ENCODE data around the gene CLNK.

Gene CLNK

DNA sequence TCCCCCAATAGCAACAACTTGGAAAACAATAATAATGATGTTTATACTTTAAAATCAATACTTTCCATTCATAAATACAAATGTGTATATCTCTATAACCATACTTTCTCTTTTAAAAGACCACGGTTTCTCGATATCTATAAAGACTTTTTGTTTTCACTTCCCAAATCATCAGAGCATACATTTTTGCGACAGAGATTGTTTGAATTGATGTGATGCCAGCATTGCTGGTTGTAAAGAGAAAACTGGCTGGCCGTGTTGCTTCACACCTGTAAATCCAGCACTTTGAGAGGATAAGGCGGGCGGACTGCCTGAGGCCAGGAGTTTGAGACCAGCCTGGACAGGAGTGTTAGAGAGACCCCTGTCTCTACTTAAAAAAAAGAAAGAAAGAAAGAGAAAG is 149.7 kb downstream of the CLNK start:
- no peak for DNase-seq (ENCODE audit: low spot score)
- ChIA-PET POLR2A (ENCODE audit: low non-redundant PET) (no interaction called here), CTCF (no interaction called here)
- TF ChIP-seq, protein P1, sequence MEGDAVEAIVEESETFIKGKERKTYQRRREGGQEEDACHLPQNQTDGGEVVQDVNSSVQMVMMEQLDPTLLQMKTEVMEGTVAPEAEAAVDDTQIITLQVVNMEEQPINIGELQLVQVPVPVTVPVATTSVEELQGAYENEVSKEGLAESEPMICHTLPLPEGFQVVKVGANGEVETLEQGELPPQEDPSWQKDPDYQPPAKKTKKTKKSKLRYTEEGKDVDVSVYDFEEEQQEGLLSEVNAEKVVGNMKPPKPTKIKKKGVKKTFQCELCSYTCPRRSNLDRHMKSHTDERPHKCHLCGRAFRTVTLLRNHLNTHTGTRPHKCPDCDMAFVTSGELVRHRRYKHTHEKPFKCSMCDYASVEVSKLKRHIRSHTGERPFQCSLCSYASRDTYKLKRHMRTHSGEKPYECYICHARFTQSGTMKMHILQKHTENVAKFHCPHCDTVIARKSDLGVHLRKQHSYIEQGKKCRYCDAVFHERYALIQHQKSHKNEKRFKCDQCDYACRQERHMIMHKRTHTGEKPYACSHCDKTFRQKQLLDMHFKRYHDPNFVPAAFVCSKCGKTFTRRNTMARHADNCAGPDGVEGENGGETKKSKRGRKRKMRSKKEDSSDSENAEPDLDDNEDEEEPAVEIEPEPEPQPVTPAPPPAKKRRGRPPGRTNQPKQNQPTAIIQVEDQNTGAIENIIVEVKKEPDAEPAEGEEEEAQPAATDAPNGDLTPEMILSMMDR (conservative IDR thresholded peaks at IDR 0.05; ENCODE audit: low read depth) = no peak
- no peak overlapping the region for H3K27ac ChIP-seq

DNA sequence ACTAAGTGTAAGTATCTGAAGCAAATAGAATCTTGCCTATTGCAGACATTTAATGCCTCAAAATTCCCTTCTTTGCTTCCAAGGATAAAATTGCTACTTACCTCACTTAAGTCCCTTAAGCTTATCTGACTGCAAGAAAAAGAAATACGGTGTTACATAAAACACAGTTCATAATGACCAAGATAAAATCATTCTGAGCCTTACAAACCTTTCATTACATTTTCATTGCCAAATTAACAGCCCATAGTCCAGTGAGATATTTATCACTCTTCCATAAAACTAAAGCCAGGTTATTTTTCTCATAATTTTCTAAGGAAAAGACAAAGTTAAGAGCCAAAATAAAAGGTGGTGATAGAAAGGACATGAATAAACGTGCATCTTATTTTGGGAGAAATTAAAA is 152.4 kb downstream of the CLNK start:
- no peak for DNase-seq (ENCODE audit: low spot score)
- TF ChIP-seq, protein P1 (conservative IDR thresholded peaks at IDR 0.05; ENCODE audit: low read depth) = no peak
- POLR2A ChIA-PET (ENCODE audit: low non-redundant PET) = no interaction called here

DNA sequence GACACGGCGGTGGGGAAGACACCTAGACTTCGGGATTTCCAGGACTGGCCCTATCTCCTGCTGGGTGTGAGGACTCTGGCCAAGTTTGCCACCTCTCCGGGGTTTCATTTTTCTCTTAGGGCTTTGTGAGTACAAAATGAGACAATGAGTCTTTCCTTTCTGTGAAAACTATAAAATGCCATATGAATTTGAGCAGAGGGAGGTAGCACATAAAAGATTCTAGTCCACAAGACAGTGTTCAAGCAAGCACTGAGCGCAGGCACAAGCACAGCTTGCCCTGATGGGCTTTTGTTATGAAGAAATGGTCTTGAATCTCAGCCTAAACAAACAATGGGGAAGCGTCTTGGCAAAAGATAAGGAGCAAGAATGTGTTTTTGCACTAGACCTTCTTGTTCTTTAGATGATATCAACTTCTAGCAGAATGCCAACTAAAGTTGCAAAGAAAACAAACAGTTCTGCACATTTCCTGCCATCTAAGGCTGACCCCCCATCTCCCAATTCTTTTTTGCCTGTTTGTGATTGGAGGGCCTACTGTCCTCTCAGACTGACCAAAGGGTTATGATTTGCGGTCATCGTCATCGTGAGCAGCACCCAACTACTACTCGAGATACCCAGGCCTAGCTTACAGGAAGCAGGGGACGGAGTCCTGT is 154.3 kb downstream of the CLNK start:
- no peak overlapping the region for H3K27ac ChIP-seq
- TF ChIP-seq, protein P1 (conservative IDR thresholded peaks at IDR 0.05; ENCODE audit: low read depth) = no peak
- ChIA-PET CTCF (interaction anchor here (0.7 kb wide), 1 partner anchor 10 kb away, joined by 3 read pairs; no protein-coding TSS in a partner anchor), POLR2A (ENCODE audit: low non-redundant PET) (no interaction called here)
- DNase-seq (ENCODE audit: low spot score) = no peak

More for the DNA sequence above, 152.4 kb downstream of the CLNK start:
- H3K27ac ChIP-seq = no peak overlapping the region
- CTCF ChIA-PET = interaction anchor here (1.3 kb wide), 1 partner anchor 71 kb away, joined by 4 read pairs; no protein-coding TSS in a partner anchor

DNA sequence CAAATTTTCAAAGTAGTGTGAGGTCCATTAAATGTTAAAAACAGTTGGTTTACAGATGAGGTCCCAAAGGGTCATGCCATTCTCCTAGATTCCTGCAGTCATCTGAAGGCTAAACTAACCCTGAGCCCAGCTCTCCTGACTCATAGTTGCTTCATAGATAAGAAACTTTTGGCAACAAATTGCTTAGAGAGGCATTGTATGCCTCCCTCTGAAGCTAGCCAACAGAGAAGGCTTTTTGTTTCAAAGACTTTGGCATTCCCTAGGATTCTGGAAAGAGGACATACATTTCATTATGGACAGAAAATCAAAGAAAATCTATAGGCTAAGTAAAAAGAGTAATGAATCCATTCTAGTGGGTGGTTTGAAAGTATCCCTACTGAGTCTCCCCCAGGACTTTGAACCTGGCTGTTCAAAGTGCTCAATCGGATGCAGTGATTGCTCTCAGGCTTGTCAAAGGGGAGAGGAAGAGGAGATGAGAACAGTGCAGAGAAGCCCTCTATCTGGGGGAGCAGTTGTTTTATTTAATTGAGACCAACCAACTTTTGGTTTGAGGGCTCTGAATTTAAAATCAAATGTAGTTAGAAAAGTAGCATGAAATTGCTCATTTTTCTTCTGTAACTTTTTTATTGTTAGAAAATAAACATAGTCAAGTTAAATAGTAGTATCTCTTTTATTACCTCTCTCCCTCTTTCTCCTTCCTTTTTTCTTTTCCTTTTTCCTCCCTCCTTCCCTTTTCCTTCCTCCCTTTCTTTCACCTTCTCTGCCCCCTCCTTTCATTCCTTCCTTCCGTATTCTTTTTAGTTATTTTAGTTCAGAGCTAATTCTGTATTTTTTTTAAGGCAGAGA is 155.1 kb downstream of the CLNK start:
- TF ChIP-seq, protein P1 (conservative IDR thresholded peaks at IDR 0.05; ENCODE audit: low read depth) = no peak
- DNase-seq (ENCODE audit: low spot score) = peak; percentile 12
- no peak overlapping the region for H3K27ac ChIP-seq
- CTCF ChIA-PET = interaction anchor here (0.7 kb wide), 1 partner anchor 10 kb away, joined by 3 read pairs; no protein-coding TSS in a partner anchor
- POLR2A ChIA-PET (ENCODE audit: low non-redundant PET) = no interaction called here

DNA sequence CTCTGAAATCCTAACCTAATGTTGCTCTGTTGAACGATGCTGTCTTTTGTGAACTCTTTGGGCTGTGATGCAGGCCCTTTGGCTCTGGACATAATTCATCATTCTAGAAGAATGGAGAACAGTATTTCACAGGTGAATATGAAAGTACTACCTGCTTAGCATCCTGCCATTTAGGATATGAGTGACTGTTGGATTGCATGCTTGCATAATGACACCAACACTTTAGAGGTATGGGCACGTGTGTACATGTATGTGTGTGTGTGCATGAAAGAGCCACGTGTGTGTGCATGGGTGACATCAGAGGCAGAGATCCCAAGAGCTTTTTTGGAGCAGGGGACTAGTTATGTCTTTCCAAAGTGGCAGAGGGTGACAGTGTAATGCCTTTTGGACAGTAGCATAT is 157.1 kb downstream of the CLNK start:
- ChIA-PET CTCF (interaction anchor here (1.2 kb wide), 1 partner anchor 10 kb away, joined by 6 read pairs; no protein-coding TSS in a partner anchor), POLR2A (ENCODE audit: low non-redundant PET) (no interaction called here)
- no peak overlapping the region for H3K27ac ChIP-seq
- TF ChIP-seq, protein P1 (conservative IDR thresholded peaks at IDR 0.05; ENCODE audit: low read depth) = no peak
- no peak for DNase-seq (ENCODE audit: low spot score)

DNA sequence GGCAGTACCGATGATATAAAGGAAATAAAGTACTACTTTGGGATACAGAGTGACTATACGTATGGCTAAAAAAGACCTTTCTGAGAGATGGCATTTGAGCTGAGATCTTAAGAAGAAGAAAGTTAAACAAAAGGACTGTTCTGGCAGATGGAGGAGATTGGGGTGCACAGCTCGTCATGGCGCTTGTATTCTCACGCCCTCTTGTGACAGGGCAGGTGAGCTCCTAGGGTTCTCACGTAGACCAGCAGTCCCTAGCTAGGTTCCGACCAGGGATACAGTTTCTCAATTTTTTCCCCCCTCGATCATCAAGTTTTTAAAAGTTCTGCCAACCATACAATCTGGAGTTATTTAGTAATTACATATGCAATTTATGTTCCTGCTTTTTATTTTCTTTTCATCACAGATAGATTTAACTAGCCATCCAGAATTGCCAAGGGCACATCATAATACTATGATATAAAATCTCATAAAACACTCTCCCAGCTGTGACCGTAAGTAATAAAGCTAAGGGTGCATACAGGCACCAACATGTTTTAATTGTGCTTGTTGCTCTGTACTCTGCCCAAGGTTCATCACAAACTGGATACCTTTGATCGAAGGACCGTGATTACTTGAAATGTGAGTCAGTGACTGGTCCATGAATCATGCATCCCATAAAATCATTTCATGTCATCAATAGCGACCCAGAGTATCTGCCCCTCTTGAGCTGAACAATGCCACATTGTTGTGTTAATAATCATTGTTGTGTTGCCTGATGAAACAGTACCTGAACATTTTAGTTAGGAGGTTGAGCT is 157.9 kb downstream of the CLNK start:
- POLR2A ChIA-PET (ENCODE audit: low non-redundant PET) = no interaction called here
- TF ChIP-seq, protein P1 (conservative IDR thresholded peaks at IDR 0.05; ENCODE audit: low read depth) = no peak
- peak; percentile 75 for DNase-seq (ENCODE audit: low spot score)
- no peak overlapping the region for H3K27ac ChIP-seq
- CTCF ChIA-PET = interaction anchor here (1.2 kb wide), 1 partner anchor 11 kb away, joined by 6 read pairs; no protein-coding TSS in a partner anchor
